Liver (tissue), 3 donors: ENCODE data around the gene MCTP1.

Experiments used
- CTCF ChIP-seq: fragments of 150-350 bp; IDR thresholded peaks from 2 replicates; pipeline ENCODE4 v1.5.1; 2017; ENCODE audit warnings: improper control_type of control experiment, low read depth, low read length; ENCODE audit not compliant: missing input control
- GABPA ChIP-seq, 2 donors: IDR thresholded peaks in 1 of 2; conservative IDR thresholded peaks in 1 of 2; 2 replicates each; pipeline ENCODE4 v1.6.1; 2016; ENCODE audit warnings: antibody characterized with exemption in 2 of 2, mild to moderate bottlenecking in 1 of 2, moderate library complexity in 1 of 2
- HNF4G ChIP-seq: IDR thresholded peaks from 2 replicates; pipeline ENCODE4 v1.6.1; 2016; ENCODE audit warnings: antibody characterized with exemption
- JUND ChIP-seq, 2 donors: IDR thresholded peaks; 2 replicates each; pipeline ENCODE4 v1.6.1; 2016; ENCODE audit warnings: antibody characterized with exemption in 2 of 2
- MAX ChIP-seq: IDR thresholded peaks from 2 replicates; pipeline ENCODE4 v1.6.1; 2016; ENCODE audit warnings: antibody characterized with exemption
- NR2F2 ChIP-seq: IDR thresholded peaks from 2 replicates; pipeline ENCODE4 v1.6.1; 2016; ENCODE audit warnings: antibody characterized with exemption
- RAD21 ChIP-seq, 2 donors: IDR thresholded peaks; 2 replicates each; pipeline ENCODE4 v1.6.1; 2016; ENCODE audit warnings: antibody characterized with exemption in 2 of 2, mild to moderate bottlenecking in 2 of 2
- RXRA ChIP-seq, 2 donors: IDR thresholded peaks; 2 replicates each; pipeline ENCODE4 v1.6.1; 2017 to 2018; ENCODE audit warnings: antibody characterized with exemption in 2 of 2, mild to moderate bottlenecking in 1 of 2
- TAF1 ChIP-seq: conservative IDR thresholded peaks from 2 replicates; pipeline ENCODE4 v1.6.1; 2016; ENCODE audit warnings: antibody characterized with exemption, mild to moderate bottlenecking
- YY1 ChIP-seq: IDR thresholded peaks from 2 replicates; pipeline ENCODE4 v1.6.1; 2016; ENCODE audit warnings: antibody characterized with exemption, mild to moderate bottlenecking
- TF ChIP-seq, protein P1 (sequence below): IDR thresholded peaks from 2 replicates; pipeline ENCODE4 v1.6.1; 2016; ENCODE audit warnings: antibody characterized with exemption, mild to moderate bottlenecking
- TF ChIP-seq, protein P2 (sequence below): IDR thresholded peaks from 2 replicates; pipeline ENCODE4 v1.6.1; 2016; ENCODE audit warnings: antibody characterized with exemption
- TF ChIP-seq, protein P3 (sequence below): IDR thresholded peaks from 2 replicates; pipeline ENCODE4 v1.6.1; 2016; ENCODE audit warnings: antibody characterized with exemption
- donor health status: healthy.
- donor health status: healthy.

DNA sequence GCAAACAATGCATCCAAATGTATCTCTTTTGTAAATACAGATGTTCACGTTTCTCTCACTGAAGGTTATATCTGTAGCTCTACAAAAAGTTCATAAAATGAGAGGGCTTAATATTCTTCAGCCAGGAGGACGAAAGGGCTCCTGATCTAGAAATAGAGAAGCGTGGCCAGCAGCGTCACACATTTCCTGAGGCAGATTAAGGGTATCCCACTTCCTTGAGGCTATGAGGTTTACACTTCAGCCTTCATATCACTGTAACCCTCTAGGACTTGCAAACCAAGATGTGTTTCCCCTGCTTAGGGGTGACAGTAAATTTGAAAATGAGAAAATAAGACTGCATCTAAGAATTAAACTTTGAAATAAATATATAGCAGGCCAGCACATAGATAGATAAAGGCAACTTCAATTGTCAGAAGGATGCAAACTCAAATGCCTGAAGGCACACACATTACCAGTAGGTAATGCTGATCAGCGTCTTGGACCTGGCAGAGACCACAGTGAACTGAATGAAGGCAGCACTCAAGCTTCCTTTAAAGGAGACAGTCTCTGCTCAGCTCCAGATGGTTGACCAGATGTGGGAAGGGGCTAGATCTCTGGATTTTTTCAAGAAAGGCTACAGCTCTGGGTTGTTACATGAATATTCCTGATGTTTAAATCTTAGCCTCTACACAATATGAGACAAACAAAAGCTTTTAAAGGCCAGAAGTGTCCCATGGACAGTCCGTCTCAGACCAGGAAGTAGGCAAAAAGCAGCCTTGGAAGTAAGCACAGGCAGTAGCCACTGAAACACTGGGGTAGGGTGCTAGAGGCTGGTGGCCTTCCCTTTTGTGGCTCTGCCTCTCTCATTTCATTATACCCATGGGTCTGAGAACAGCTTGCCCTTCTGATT lies 197.7 kb downstream of the MCTP1 start:
- TF ChIP-seq CTCF = no peak
- TF ChIP-seq JUND (IDR thresholded peaks at IDR 0.05) = no peak
- TF ChIP-seq GABPA (IDR thresholded peaks at IDR 0.05 in 1 of 2, conservative IDR thresholded peaks at IDR 0.05 in 1 of 2) = no peak
- TF ChIP-seq, protein P1, sequence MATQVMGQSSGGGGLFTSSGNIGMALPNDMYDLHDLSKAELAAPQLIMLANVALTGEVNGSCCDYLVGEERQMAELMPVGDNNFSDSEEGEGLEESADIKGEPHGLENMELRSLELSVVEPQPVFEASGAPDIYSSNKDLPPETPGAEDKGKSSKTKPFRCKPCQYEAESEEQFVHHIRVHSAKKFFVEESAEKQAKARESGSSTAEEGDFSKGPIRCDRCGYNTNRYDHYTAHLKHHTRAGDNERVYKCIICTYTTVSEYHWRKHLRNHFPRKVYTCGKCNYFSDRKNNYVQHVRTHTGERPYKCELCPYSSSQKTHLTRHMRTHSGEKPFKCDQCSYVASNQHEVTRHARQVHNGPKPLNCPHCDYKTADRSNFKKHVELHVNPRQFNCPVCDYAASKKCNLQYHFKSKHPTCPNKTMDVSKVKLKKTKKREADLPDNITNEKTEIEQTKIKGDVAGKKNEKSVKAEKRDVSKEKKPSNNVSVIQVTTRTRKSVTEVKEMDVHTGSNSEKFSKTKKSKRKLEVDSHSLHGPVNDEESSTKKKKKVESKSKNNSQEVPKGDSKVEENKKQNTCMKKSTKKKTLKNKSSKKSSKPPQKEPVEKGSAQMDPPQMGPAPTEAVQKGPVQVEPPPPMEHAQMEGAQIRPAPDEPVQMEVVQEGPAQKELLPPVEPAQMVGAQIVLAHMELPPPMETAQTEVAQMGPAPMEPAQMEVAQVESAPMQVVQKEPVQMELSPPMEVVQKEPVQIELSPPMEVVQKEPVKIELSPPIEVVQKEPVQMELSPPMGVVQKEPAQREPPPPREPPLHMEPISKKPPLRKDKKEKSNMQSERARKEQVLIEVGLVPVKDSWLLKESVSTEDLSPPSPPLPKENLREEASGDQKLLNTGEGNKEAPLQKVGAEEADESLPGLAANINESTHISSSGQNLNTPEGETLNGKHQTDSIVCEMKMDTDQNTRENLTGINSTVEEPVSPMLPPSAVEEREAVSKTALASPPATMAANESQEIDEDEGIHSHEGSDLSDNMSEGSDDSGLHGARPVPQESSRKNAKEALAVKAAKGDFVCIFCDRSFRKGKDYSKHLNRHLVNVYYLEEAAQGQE = no peak
- TF ChIP-seq TAF1 = no peak
- TF ChIP-seq YY1 = no peak
- TF ChIP-seq HNF4G = no peak
- TF ChIP-seq MAX = no peak
- no peak for TF ChIP-seq RAD21 (IDR thresholded peaks at IDR 0.05)
- TF ChIP-seq RXRA (IDR thresholded peaks at IDR 0.05) = no peak
- TF ChIP-seq, protein P2, sequence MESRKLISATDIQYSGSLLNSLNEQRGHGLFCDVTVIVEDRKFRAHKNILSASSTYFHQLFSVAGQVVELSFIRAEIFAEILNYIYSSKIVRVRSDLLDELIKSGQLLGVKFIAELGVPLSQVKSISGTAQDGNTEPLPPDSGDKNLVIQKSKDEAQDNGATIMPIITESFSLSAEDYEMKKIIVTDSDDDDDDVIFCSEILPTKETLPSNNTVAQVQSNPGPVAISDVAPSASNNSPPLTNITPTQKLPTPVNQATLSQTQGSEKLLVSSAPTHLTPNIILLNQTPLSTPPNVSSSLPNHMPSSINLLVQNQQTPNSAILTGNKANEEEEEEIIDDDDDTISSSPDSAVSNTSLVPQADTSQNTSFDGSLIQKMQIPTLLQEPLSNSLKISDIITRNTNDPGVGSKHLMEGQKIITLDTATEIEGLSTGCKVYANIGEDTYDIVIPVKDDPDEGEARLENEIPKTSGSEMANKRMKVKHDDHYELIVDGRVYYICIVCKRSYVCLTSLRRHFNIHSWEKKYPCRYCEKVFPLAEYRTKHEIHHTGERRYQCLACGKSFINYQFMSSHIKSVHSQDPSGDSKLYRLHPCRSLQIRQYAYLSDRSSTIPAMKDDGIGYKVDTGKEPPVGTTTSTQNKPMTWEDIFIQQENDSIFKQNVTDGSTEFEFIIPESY = no peak
- TF ChIP-seq, protein P3, sequence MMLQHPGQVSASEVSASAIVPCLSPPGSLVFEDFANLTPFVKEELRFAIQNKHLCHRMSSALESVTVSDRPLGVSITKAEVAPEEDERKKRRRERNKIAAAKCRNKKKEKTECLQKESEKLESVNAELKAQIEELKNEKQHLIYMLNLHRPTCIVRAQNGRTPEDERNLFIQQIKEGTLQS = no peak
- no peak for TF ChIP-seq NR2F2
